Measurements from ENCODE around the gene SP100.

DNA sequence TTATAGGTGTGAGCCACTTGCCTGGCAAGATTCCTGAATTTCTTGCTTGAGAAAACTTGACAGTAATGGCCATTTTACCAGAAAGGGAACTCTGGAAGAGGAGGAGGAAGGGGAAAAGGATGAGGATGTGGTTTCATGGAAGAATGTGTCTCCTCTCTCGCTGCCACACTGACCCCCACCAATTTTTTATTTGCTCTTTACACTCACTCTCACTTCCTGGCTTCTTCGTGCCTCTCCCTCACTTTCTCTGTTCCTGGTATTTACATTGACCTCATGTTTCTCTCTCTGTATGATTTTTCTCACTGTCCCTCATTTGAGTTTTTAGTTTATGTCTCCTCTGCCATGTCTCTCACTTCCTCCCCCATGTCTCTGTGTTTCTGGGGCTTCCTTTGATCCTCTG is 162.1 kb downstream of the SP100 start:
- TF ChIP-seq, protein P1, sequence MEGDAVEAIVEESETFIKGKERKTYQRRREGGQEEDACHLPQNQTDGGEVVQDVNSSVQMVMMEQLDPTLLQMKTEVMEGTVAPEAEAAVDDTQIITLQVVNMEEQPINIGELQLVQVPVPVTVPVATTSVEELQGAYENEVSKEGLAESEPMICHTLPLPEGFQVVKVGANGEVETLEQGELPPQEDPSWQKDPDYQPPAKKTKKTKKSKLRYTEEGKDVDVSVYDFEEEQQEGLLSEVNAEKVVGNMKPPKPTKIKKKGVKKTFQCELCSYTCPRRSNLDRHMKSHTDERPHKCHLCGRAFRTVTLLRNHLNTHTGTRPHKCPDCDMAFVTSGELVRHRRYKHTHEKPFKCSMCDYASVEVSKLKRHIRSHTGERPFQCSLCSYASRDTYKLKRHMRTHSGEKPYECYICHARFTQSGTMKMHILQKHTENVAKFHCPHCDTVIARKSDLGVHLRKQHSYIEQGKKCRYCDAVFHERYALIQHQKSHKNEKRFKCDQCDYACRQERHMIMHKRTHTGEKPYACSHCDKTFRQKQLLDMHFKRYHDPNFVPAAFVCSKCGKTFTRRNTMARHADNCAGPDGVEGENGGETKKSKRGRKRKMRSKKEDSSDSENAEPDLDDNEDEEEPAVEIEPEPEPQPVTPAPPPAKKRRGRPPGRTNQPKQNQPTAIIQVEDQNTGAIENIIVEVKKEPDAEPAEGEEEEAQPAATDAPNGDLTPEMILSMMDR (IDR thresholded peaks at IDR 0.05; ENCODE audit: insufficient read depth, low read depth, low read length), result no peak
- no peak for TF ChIP-seq EZH2 (IDR thresholded peaks at IDR 0.05; ENCODE audit: insufficient read depth, low read length)

All from astrocyte (in vitro differentiated cells and primary cell).